K562 (cell line): ENCODE results near the gene TNP1. TPM values are rescaled to one million over a fixed set of nuclear protein-coding genes. Genes with fewer than 3 reads are reported as not detected.

Source experiments
- ATAC-seq: fragments of 200-7000 bp; cut with Tn5 transposase; 3 replicates; pipeline ENCODE4 v1.9.1; 2020; ENCODE audit warnings: moderate library complexity
- BruUV-seq: library from RNA; stranded (reverse); fragments of 400-500 nt; replicated peaks from 2 replicates; lab custom pipeline; 2021; lab: Mats Ljungman, UMichigan
- CTCF ChIA-PET: fragments of 300-600 bp; formaldehyde crosslinking; extraction: SDS; loops from one replicate; lab custom pipeline; 2021; ENCODE audit warnings: low intra/inter-chr PET ratio; lab: Yijun Ruan, JAX
- POLR2A ChIA-PET: fragments of 300-600, 350-650 bp; sonication (Branson Sonifier 250); formaldehyde crosslinking; extraction: SDS; loops from one replicate; lab custom pipeline; 2021; ENCODE audit warnings: antibody characterized with exemption, inconsistent platforms; lab: Yijun Ruan, JAX
- DNase-seq, 4 experiments: peaks; one replicate each; pipeline versions ENCODE4 v3.0.0 to v3.0.0-alpha.2; 2011 to 2018; ENCODE audit warnings: low spot score in 3 of 4, mixed read lengths in 3 of 4; ENCODE audit errors: extremely low read depth in 1 of 4
- FAIRE-seq: peaks from 2 replicates; lab custom pipeline; 2011; peaks lifted over from hg19 to GRCh38; lab: Jason Lieb, UNC
- H2AFZ ChIP-seq: 2 replicates; pipeline ENCODE4 v1.6.0; 2011; ENCODE audit warnings: low read depth, low read length, control low read depth, inconsistent platforms
- H3K27ac ChIP-seq: fragments of 200-600 bp; 3 replicates; pipeline ENCODE4 v1.8.0; 2011; ENCODE audit warnings: low read depth, mild to moderate bottlenecking, control low read depth, inconsistent platforms, low read length, moderate library complexity, mixed read lengths; ENCODE audit errors: extremely low read depth
- H3K27me3 ChIP-seq, 2 experiments: fragments of 300-600 bp in 1 of 2; 2 replicates in 1 of 2; 3 replicates in 1 of 2; pipeline versions ENCODE4 v1.6.0 to v1.8.0; 2011; ENCODE audit warnings: inconsistent platforms in 2 of 2, low read length in 2 of 2, mild to moderate bottlenecking in 1 of 2, mixed read lengths in 1 of 2, moderate library complexity in 1 of 2; ENCODE audit not compliant: control insufficient read depth in 2 of 2, insufficient read depth in 2 of 2
- H3K36me3 ChIP-seq: fragments of 300-600 bp; 3 replicates; pipeline ENCODE4 v1.8.0; 2011; ENCODE audit warnings: mild to moderate bottlenecking, low read length, inconsistent platforms; ENCODE audit not compliant: control insufficient read depth, insufficient read depth
- H3K4me1 ChIP-seq, 2 experiments: fragments of 200-600 bp in 1 of 2; replicated peaks in 1 of 2; 2 replicates in 1 of 2; 3 replicates in 1 of 2; pipeline versions ENCODE4 v1.5.1 to v1.8.0; 2011; ENCODE audit warnings: inconsistent platforms in 2 of 2, low read length in 2 of 2, mild to moderate bottlenecking in 1 of 2, mixed read lengths in 1 of 2, moderate library complexity in 1 of 2; ENCODE audit not compliant: control insufficient read depth in 2 of 2, insufficient read depth in 2 of 2
- H3K4me2 ChIP-seq: 2 replicates; pipeline ENCODE4 v1.6.1; 2011; ENCODE audit warnings: low read length, control low read depth, inconsistent platforms, mixed read lengths; ENCODE audit not compliant: insufficient read depth
- H3K4me3 ChIP-seq: fragments of 200-600 bp; sonication (generic), shearing (Covaris generic); 2 replicates; pipeline ENCODE4 v1.5.1; 2016; ENCODE audit warnings: control low read depth, inconsistent platforms
- H3K79me2 ChIP-seq: fragments of 200-600 bp; 3 replicates; pipeline ENCODE4 v1.8.0; 2011; ENCODE audit warnings: low read length, inconsistent platforms; ENCODE audit not compliant: control insufficient read depth, insufficient read depth
- H3K9ac ChIP-seq, 2 experiments: 2 replicates each; pipeline versions ENCODE4 v1.6.0 to v1.6.1; 2011; ENCODE audit warnings: low read depth in 2 of 2, low read length in 2 of 2, control low read depth in 1 of 2, inconsistent platforms in 1 of 2, mild to moderate bottlenecking in 1 of 2, mixed read lengths in 1 of 2; ENCODE audit not compliant: insufficient read depth in 1 of 2
- H3K9me1 ChIP-seq: one replicate; pipeline ENCODE4 v1.6.0; 2011; ENCODE audit warnings: inconsistent platforms, mild to moderate bottlenecking, low read length, moderate library complexity; ENCODE audit not compliant: control insufficient read depth, insufficient read depth
- H3K9me3 ChIP-seq: replicated peaks from 2 replicates; pipeline ENCODE4 v1.5.1; 2011; ENCODE audit warnings: low read depth, low read length, inconsistent platforms; ENCODE audit not compliant: control insufficient read depth, insufficient read depth
- H4K20me1 ChIP-seq: replicated peaks from 2 replicates; pipeline ENCODE4 v1.6.1; 2011; ENCODE audit warnings: low read length, inconsistent platforms, mixed read lengths; ENCODE audit not compliant: control insufficient read depth, insufficient read depth
- ATF7 ChIP-seq: fragments of 450-650 bp; IDR thresholded peaks from 2 replicates; pipeline ENCODE4 v1.7.1; 2014; ENCODE audit warnings: mild to moderate bottlenecking, moderate library complexity
- BRD9 ChIP-seq: fragments of 450-650 bp; IDR thresholded peaks from 2 replicates; pipeline ENCODE4 v1.6.1; 2018; ENCODE audit warnings: low read depth; ENCODE audit not compliant: partially characterized antibody
- E4F1 ChIP-seq: fragments of 250-450 bp; sonication (Bioruptor Pico); IDR thresholded peaks from 2 replicates; pipeline ENCODE4 v1.5.0; 2021; ENCODE audit warnings: mild to moderate bottlenecking, borderline replicate concordance
- EHMT2 ChIP-seq: fragments of 450-650 bp; IDR thresholded peaks from 2 replicates; pipeline ENCODE4 v1.6.1; 2018; ENCODE audit warnings: antibody characterized with exemption
- FOXJ2 ChIP-seq: fragments of 200-800 bp; sonication (Bioruptor generic); IDR thresholded peaks from 2 replicates; pipeline ENCODE4 v1.6.1; 2016; ENCODE audit warnings: missing genetic modification characterization, missing compliant biosample characterization
- HDAC6 ChIP-seq: IDR thresholded peaks from 2 replicates; pipeline ENCODE4 v1.6.1; 2012; ENCODE audit warnings: low read depth, mild to moderate bottlenecking, control low read depth, inconsistent platforms, low read length, moderate library complexity
- HNRNPUL1 ChIP-seq: fragments of 200-400 bp; formaldehyde crosslinking; IDR thresholded peaks from 2 replicates; pipeline ENCODE4 v1.6.1; 2017; ENCODE audit warnings: low read length
- PPARD ChIP-seq: fragments of 250-450 bp; sonication (Bioruptor Pico); IDR thresholded peaks from 2 replicates; pipeline ENCODE4 v1.8.0; 2022; ENCODE audit warnings: inconsistent platforms, mild to moderate bottlenecking, moderate library complexity
- SMAD2 ChIP-seq: fragments of 150-350 bp; IDR thresholded peaks from 2 replicates; pipeline ENCODE4 v1.6.1; 2014; ENCODE audit warnings: low read depth, mild to moderate bottlenecking, low read length
- SPI1 ChIP-seq: IDR thresholded peaks from 2 replicates; pipeline ENCODE4 v1.6.1; 2011; ENCODE audit warnings: low read depth, low read length, control low read depth, borderline replicate concordance
- TRIM24 ChIP-seq, 2 experiments: fragments of 450-650 bp; IDR thresholded peaks; 2 replicates each; pipeline ENCODE4 v1.6.1; 2016
- ZNF224 ChIP-seq: sonication (generic); formaldehyde crosslinking; IDR thresholded peaks from 2 replicates; pipeline ENCODE4 v1.8.0; 2022; ENCODE audit warnings: mild to moderate bottlenecking, missing genetic modification reagents
- ZNF444 ChIP-seq: fragments of 250-450 bp; sonication (Bioruptor Pico); IDR thresholded peaks from 2 replicates; pipeline ENCODE4 v1.4.0; 2020; ENCODE audit warnings: mild to moderate bottlenecking, moderate library complexity
- ZNF449 ChIP-seq: fragments of 250-450 bp; sonication (Bioruptor Pico); IDR thresholded peaks from 2 replicates; pipeline ENCODE4 v1.8.0; 2022; ENCODE audit warnings: moderate library complexity, mild to moderate bottlenecking, inconsistent platforms
- ZNF764 ChIP-seq: fragments of 250-450 bp; sonication (Bioruptor Pico); IDR thresholded peaks from 2 replicates; pipeline ENCODE4 v1.4.0; 2020; ENCODE audit warnings: low read depth, mild to moderate bottlenecking, moderate library complexity
- ZNF79 ChIP-seq: fragments of 250-450 bp; sonication (Bioruptor Pico); IDR thresholded peaks from 2 replicates; pipeline ENCODE4 v1.4.0; 2020; ENCODE audit warnings: low read depth, mild to moderate bottlenecking, moderate library complexity
- WGBS: fragments of 100-300 bp; shearing (Covaris generic); methylation state at CpG from one replicate; pipeline ENCODE4 v1.1.6; 2016; ENCODE audit warnings: low coverage, mixed read lengths; ENCODE audit not compliant: insufficient coverage; ENCODE audit errors: missing lambda C conversion rate; 5-methylcytosine and 5-hydroxymethylcytosine counted together
- in situ Hi-C: fragments of 300-500 bp; cut with MboI; formaldehyde crosslinking; loops from 4 replicates; pipeline ENCODE4 v1.15.0; 2018; ENCODE audit warnings: inconsistent platforms, mixed read lengths
- intact Hi-C: fragments of 100-400 bp; cut with micrococcal nuclease; formaldehyde crosslinking; loops from 2 replicates; pipeline ENCODE4 v1.14.2; 2022
- polyA plus RNA-seq, 8 experiments: library from polyadenylated mRNA; depleted of rRNA in 4 of 8; stranded (reverse) in 5 of 8; unstranded in 3 of 8; fragments of >200 nt; fragmentation: Nextera tagmentation in 2 of 8; fragmentation: Illumina TruSeq in 1 of 8; extraction: Ambion mirVana in 2 of 8; extraction: Trizol in 1 of 8; gene quantifications; 2 replicates each; pipeline versions ENCODE4 v1.2.1 to v1.2.3, GENCODE V29; 2011 to 2014; ENCODE audit warnings: inconsistent platforms in 1 of 8, missing spikeins in 1 of 8
- total RNA-seq, 7 experiments: library from RNA; depleted of rRNA in 6 of 7; stranded (reverse); fragments of >200 nt in 6 of 7; fragmentation: Illumina TruSeq in 2 of 7; extraction: Trizol in 2 of 7; gene quantifications; 2 replicates each; pipeline versions ENCODE4 v1.2.1 to v1.2.3, GENCODE V29; 2011 to 2021; ENCODE audit warnings: low replicate concordance in 1 of 7
- TF ChIP-seq, protein P1 (sequence below), 3 experiments: fragments of 200-800 bp in 1 of 3; sonication (Bioruptor generic) in 1 of 3; sonication (generic) in 1 of 3; formaldehyde crosslinking in 1 of 3; IDR thresholded peaks; 2 replicates each; pipeline versions ENCODE4 v1.6.1 to v1.8.0; 2016 to 2022; ENCODE audit warnings: mild to moderate bottlenecking in 2 of 3, missing compliant biosample characterization in 2 of 3, missing genetic modification characterization in 2 of 3, missing genetic modification reagents in 1 of 3

TNP1 gene
- total and polyA plus RNA-seq, 9 of the 15 experiments (the other 6 are each of a cell fraction or from before 2014, with no cell fraction given), result not detected

DNA sequence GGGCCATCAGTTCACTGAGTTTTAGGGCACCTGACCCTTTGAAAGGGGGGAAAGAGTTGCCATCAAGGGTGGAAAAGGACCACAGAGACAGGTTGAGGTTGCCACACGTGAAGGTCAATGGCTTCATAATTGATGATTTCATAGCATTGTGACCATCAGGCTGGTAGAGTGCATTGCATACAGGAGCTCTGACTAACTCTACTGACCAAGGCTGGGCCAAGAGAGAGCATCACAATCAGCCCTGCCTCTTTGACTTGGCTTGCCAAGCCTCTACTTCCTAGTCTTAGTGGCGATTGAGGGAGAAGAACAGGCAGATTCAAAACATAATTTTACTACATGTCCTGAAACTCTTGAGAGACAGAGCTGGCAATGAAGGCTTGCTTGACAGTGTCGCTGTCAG lies 5.8 kb upstream of the TNP1 start:
- Histone ChIP-seq H3K27ac (no peak overlapping the region), H2AFZ (no peak overlapping the region), H3K9me3 (no peaks in the 10 kb centered on the region), H3K9ac (no peak overlapping the region), H3K36me3 (no peaks in the 10 kb centered on the region), H3K4me1 (peaks cover 0 to 14% of the 10 kb centered on the region in 2 experiments; a peak in 2 of 5 replicates), H3K79me2 (no peaks in the 10 kb centered on the region), H3K27me3 (no peaks in the 10 kb centered on the region), H3K4me2 (no peak overlapping the region), H4K20me1 (no peaks in the 10 kb centered on the region), H3K4me3 (no peak overlapping the region), H3K9me1 (no peaks in the 10 kb centered on the region)
- FAIRE-seq (no peak), ATAC-seq (no peak), DNase-seq (no peak)
- intact Hi-C loops, result no loop called here
- ChIA-PET CTCF (no interaction called here), POLR2A (no interaction called here)
- 34% methylated on average over 3 of the region's 3 CpGs for WGBS
- no TSS peak for BruUV-seq
- in situ Hi-C loops, result no loop called here
- TF ChIP-seq ATF7 (no peak), HNRNPUL1 (no peak), BRD9 (no peak), SPI1 (no peak), ZNF79 (CRISPR knock-in tag) (no peak), SMAD2 (no peak), E4F1 (no peak), PPARD (CRISPR knock-in tag) (no peak), FOXJ2 (tag) (no peak), ZNF224 (CRISPR knock-in tag) (no peak), HDAC6 (no peak), ZNF444 (no peak), ZNF764 (CRISPR knock-in tag) (no peak), TRIM24 (IDR thresholded peaks at IDR 0.05) (no peak), ZNF449 (no peak), EHMT2 (no peak)
- TF ChIP-seq, protein P1, sequence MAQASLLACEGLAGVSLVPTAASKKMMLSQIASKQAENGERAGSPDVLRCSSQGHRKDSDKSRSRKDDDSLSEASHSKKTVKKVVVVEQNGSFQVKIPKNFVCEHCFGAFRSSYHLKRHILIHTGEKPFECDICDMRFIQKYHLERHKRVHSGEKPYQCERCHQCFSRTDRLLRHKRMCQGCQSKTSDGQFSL (CRISPR knock-in tag; IDR thresholded peaks at IDR 0.05), result no peak
- TF ChIP-seq, protein P1 (tag; IDR thresholded peaks at IDR 0.05), result no peak
